ENCODE data around the gene TNNC2. TPM values are rescaled to one million over a fixed set of nuclear protein-coding genes. Genes with fewer than 3 reads are reported as not detected.

TNNC2 gene
- total RNA-seq, 1 donor from 2014 or later = 2.1 TPM

DNA sequence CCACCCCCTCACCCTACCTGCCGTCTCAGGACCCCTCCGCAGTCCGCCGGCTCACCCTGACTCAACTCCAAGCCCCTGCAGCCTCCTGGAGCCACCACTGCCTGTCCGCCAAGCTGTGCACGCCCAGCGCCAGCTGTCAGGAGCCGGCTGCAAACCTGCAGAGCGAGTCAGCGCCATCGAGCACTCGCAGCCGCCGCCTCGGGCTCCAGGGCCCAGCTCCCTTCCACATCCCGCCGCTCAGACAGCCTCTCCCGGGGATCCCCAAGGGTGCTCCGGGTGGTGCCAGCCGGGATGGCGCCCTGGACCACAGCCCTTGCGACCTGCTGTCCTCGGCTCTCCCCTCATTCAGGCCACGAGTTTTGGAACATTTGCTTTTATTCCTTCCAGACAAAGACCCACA lies 4.3 kb downstream of the TNNC2 start:
- Mint-ChIP-seq H3K36me3 (no peaks in the 10 kb centered on the region), H3K9me3 (no peaks in the 10 kb centered on the region), H3K4me3 (no peak overlapping the region), H3K4me1 (ENCODE audit: unreplicated experiment) (peaks cover 18% of the 10 kb centered on the region), H3K27me3 (peaks cover 24% of the 10 kb centered on the region), H3K27ac (no peak overlapping the region)
- DNase-seq (ENCODE audit: extremely low spot score, unreplicated experiment) = no peak
- TF ChIP-seq, protein P1, sequence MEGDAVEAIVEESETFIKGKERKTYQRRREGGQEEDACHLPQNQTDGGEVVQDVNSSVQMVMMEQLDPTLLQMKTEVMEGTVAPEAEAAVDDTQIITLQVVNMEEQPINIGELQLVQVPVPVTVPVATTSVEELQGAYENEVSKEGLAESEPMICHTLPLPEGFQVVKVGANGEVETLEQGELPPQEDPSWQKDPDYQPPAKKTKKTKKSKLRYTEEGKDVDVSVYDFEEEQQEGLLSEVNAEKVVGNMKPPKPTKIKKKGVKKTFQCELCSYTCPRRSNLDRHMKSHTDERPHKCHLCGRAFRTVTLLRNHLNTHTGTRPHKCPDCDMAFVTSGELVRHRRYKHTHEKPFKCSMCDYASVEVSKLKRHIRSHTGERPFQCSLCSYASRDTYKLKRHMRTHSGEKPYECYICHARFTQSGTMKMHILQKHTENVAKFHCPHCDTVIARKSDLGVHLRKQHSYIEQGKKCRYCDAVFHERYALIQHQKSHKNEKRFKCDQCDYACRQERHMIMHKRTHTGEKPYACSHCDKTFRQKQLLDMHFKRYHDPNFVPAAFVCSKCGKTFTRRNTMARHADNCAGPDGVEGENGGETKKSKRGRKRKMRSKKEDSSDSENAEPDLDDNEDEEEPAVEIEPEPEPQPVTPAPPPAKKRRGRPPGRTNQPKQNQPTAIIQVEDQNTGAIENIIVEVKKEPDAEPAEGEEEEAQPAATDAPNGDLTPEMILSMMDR (conservative IDR thresholded peaks at IDR 0.05) = no peak

- no peaks in the 10 kb centered on the region for H3K36me3 Mint-ChIP-seq
- H3K27me3 Mint-ChIP-seq = peaks cover 24% of the 10 kb centered on the region
- no peak for DNase-seq (ENCODE audit: extremely low spot score, unreplicated experiment)
- no peaks in the 10 kb centered on the region for H3K9me3 Mint-ChIP-seq
- TF ChIP-seq, protein P1 (conservative IDR thresholded peaks at IDR 0.05) = no peak
- H3K27ac Mint-ChIP-seq = no peak overlapping the region
- peaks cover 22% of the 10 kb centered on the region for H3K4me1 Mint-ChIP-seq (ENCODE audit: unreplicated experiment)
- no peak overlapping the region for H3K4me3 Mint-ChIP-seq
Observed at GRCh38 chr20:45821947-45822346, 5.2 kb downstream of the TNNC2 start.

- no peak overlapping the region for H3K4me3 Mint-ChIP-seq
- peak overlapping the region; percentile 4 for H3K27ac Mint-ChIP-seq
- H3K27me3 Mint-ChIP-seq = peaks cover 20% of the 10 kb centered on the region
- TF ChIP-seq, protein P1 (conservative IDR thresholded peaks at IDR 0.05) = no peak
- no peaks in the 10 kb centered on the region for H3K9me3 Mint-ChIP-seq
- DNase-seq (ENCODE audit: extremely low spot score, unreplicated experiment) = no peak
- peaks cover 4% of the 10 kb centered on the region for H3K36me3 Mint-ChIP-seq
- peaks cover 16% of the 10 kb centered on the region for H3K4me1 Mint-ChIP-seq (ENCODE audit: unreplicated experiment)
Observed at GRCh38 chr20:45819466-45819865, 7.6 kb downstream of the TNNC2 start.

DNA sequence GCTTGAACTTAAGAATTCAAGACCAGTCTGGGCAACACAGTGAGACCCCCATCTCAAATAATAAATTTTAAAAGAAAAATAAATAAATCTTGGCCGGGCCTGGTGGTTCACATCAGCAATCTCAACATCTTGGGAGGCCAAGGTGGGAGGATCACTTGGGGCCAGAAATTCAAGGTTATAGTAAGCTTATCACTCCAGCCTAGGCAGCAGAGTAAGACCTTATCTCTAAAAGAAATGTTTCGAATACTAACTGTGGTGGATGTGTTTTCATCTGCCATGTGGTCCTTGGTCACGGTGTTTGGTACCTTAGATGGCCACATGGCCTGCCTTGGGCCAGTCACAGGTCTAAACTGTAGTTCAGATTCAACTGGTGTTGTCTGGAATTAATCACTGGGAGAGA lies 8.9 kb downstream of the TNNC2 start:
- Mint-ChIP-seq H3K9me3 (no peaks in the 10 kb centered on the region), H3K27me3 (peaks cover 10% of the 10 kb centered on the region), H3K4me3 (no peak overlapping the region), H3K36me3 (peaks cover 4% of the 10 kb centered on the region), H3K27ac (no peak overlapping the region), H3K4me1 (ENCODE audit: unreplicated experiment) (peaks cover 11% of the 10 kb centered on the region)
- no peak for DNase-seq (ENCODE audit: extremely low spot score, unreplicated experiment)
- TF ChIP-seq, protein P1 (conservative IDR thresholded peaks at IDR 0.05) = no peak

DNA sequence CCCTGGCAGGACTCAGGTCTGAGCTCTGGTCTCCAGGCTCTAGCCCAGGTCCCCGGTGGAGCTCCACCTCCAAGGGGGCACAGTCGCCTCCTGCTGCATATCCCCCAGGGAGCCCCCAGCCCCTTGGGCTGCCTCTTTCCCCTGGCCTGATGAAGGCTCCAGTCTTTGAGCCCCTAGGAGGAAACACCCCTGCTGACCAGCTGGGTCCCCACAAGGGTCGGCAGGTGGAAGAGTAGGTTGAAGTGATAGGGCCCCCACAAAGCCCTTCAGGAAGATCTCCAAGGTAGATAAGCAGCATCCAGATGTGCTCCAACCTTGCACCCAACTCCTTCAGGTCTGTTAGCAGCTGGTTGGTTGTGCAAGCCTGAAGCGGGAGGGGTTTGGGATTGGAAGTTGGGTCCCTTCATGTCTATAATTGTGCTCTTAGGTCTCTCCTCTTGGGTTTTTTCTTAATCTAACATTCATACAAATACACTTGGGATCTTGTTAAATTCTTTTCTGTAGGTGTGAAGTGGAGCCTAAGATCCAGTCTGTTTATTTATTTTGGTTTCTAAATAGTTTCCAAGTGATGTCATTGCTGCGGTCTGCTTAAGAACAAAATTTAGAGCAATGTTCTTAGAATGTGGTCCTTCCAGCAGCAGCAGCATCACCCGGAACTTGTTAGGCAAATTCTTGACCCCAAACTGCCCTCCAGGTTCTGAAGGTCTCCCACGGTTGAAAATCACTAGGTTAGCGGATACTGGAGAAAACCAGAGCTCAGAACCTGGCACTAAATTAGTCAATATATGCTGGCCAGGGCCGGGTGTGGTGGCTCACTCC lies 9.5 kb downstream of the TNNC2 start:
- peaks cover 16% of the 10 kb centered on the region for H3K4me1 Mint-ChIP-seq (ENCODE audit: unreplicated experiment)
- H3K4me3 Mint-ChIP-seq = no peak overlapping the region
- peaks cover 4% of the 10 kb centered on the region for H3K36me3 Mint-ChIP-seq
- H3K9me3 Mint-ChIP-seq = no peaks in the 10 kb centered on the region
- H3K27me3 Mint-ChIP-seq = peaks cover 10% of the 10 kb centered on the region
- DNase-seq (ENCODE audit: extremely low spot score, unreplicated experiment) = no peak
- TF ChIP-seq, protein P1 (conservative IDR thresholded peaks at IDR 0.05) = no peak
- H3K27ac Mint-ChIP-seq = peak overlapping the region; percentile 73
